ENCODE data around the gene GCFC2.

The GCFC2 gene

DNA sequence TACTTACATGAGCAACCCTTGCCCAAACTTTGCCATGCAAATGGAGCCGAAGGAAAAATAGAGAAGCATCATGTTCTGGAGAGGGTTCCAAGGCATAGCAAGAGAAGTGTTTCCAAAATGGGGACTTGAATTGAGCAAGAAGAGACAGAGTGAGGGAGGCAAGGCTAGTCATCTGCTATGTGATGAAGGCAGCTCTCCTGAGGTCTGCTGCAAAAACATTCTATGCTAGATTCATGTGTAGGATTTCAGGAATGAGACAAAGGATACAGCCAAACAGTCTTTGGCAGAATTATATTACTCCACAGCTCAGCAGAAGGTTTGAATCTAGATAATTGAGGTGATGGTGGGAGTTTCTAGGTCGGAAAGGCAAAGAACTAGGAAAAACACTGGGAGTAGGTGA is 88.2 kb downstream of the GCFC2 start:
- no peak for DNase-seq

DNA sequence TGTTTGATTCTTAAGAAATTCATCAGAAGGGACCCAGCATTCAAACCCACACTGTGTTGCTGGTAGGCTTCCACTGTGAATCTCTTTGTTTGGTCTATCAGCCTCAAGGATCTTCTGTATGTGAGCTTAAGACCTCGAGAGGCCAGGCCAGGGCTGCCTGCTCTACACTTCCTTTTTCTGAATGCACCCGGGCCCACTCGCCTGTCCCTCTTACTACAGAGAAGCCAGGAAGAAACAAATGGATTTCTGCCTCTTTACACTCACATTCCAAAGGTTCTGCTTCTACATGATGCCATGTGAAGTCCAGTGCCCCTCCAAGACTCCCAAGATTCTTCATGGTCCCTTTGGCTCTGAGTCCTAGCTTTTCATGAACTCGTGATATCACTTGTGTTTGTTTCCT is 89.5 kb downstream of the GCFC2 start:
- DNase-seq, result no peak

DNA sequence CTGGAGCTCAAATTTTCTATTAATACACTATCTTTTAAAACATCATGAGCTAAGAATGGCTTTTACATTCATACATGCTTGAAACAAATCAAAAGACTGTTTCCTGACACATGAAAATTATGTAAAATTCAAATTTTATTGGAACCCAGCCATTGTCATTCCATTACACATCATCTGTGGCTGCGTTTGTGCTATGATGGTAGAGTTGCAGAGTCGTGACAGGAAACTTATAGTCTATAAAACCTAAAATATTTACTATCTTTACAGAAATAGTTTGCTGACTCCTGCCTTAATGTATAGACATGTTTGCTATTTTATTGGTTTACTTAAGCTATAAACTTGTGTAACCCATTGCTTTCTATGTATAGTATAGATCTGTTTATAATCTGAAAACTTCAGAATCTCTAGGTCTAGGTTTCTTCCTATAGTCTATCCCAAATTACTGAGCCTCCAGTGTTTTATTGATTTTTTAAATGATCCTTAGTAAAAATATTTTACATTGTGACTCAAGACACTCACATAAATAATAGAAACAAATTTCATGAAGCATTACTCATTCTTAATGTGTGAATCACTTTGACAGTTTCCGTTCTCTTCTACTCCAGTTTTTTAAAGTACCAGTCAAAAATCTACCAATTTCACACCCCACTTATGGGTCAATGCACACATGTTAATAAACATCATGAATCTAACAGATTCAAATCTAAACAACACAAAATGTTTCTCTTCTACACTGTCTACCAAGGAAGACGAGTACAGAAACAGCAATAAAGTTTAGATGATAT is 90.6 kb downstream of the GCFC2 start:
- DNase-seq, result peak; percentile 54

DNA sequence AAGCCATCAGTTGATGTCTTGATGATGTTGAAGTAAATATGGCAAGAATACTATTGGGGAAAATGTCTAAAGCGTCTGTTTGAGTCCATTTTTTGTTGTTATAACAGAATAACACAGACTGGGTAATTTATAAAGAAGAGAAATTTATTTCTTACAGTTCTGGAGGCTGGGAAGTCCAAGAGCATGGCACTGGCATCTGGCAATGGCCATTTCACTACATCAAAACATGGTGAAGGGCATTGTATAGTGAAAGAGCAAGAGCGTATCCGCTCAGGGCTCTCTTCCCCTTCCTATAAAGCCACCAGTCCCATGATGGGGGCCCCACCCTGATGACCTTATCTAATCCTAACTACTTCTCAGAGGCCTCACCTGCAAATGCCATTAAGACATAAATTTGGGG is 93.8 kb downstream of the GCFC2 start:
- no peak for DNase-seq

DNA sequence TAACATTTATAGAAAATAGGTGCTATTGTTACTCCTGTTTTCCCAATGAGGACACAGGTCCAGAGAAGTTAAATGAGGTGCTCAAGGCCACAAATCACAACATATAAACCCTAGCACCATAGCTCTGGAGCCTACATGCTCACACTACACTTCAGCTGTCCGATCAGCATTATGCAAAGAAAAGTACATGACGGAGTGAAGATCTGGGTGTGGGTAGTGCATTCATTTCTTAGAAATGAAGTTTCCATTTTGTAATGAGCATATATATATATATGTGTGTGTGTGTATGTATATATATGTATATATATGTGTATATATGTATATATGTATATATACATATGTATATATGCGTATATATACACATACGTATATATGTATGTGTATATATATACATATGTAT is 94.3 kb downstream of the GCFC2 start:
- DNase-seq, result no peak

DNA sequence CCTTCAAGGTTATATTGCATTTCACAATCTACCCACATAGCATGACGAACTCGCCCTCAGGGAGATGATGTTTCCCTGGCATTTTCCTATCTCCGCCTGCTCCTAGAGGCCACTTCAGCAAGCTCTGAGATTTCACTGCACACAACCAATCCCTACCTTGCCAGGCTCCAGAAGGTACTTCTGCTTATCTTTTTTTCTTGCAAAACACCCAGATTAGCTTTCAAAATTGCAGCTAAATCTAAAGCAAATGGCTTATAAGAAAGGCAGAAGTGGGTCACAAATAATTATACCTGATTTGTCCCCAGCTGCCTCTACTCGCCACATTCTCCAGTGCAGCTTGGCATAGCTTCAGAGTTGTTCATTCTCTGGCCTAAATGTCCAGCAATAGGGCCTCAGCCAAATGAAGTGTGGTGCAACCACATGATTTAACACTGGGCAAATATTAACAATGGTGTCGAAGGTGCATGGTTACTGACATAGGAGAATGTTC is 96.5 kb downstream of the GCFC2 start:
- peak; percentile 56 for DNase-seq

DNA sequence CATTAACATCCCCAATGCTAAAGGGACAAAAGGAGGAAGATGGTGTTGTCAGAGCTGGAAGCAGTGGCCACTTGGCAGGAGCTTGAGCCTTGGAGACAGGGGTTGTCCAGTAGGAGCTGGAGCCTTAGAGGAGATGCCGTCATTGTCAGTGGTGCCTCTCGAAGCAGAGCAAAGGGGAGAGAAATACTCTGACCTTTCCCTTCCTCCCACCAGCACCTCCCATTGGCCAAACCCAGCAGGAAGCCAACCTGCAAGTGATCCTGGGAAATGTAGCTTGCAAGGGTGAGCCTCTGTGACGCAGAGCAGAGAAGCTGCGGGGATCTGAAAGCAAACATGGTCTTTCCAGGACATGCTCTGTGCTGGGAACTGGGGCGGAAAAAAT is 97.9 kb downstream of the GCFC2 start:
- DNase-seq, result no peak

Data from EL (cell line).